NCI-H2196 (cell line): ENCODE results near the gene ZNF256.

ENCODE experiments used
- DNase-seq: peaks from one replicate; lab custom pipeline; 2025; ENCODE audit not compliant: unreplicated experiment; lab: John Stamatoyannopoulos, UW

The ZNF256 gene

GRCh38 chr19:57947419-57948134, at the start of gene ZNF256:
Gene ZNF256 (minus strand): TSS chr19:57947706. CDS start chr19:57947474, 232 bp downstream.
- DNase-seq = peak; percentile 93

DNA sequence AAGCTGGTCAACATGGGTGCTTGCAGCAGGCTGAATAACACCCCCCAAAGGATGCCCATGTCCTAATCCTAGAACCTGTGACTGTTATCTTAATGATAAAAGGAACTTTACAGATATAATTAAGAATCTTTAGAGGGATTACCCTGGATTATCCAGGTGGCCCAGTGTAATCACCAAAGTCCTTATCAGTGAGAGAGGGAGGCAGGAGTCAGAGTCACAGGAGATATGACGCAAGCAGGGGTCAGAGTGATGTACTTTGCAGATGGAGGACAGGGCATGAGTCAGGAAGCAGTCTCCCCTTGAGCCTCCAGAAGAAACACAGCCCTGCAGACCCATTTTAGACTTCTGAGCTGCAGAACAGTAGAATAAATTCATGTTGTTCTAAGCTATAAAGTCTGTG, 45.3 kb upstream of the ZNF256 start:
- DNase-seq = no peak

GRCh38 chr19:57978586-57979289, 31.2 kb upstream of the ZNF256 start:
- no peak for DNase-seq

DNA sequence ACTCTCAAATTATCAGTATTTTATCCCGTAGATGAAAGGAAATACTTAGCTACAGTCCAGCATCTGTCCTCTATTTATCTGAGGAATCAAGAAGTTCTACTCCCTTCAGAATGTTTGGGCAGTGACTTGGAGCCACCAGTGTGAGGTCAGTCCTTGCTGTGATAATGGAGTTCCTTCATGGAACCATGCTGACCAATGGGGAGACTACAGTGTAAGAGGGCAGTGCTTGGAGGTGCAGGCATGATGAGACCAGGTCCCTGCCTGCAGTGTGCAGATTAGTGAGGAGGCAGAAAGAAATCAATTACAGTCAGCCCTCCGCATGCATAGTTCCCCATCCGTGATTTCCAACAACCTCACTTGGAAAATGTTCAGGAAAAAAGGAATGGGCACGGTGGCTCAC, 26.9 kb upstream of the ZNF256 start, which contains the start of gene C19orf18:
Gene C19orf18, minus strand, starts transcription at position 101 of the 400 bp plus-strand sequence. CDS start 102 bp downstream, outside the sequence.
- DNase-seq = no peak

DNA sequence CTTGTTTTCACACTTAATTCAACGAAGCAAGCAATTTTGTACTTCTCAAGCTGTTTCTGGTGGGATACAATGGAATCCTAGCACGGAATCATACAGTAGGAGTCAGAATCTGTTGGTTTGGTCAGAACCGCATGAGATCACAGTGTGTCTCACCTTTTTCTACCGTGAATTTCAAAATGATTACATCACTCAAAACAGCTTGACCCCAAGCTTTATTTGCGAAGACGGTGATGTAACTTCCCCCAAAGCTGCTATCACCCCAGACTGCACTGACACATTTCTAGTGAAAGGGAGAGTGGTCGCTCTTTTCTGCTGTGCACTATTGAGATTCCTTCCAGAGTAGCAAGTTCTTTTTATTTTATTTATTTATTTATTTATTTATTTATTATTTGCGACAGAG, 17.3 kb upstream of the ZNF256 start:
- no peak for DNase-seq

DNA sequence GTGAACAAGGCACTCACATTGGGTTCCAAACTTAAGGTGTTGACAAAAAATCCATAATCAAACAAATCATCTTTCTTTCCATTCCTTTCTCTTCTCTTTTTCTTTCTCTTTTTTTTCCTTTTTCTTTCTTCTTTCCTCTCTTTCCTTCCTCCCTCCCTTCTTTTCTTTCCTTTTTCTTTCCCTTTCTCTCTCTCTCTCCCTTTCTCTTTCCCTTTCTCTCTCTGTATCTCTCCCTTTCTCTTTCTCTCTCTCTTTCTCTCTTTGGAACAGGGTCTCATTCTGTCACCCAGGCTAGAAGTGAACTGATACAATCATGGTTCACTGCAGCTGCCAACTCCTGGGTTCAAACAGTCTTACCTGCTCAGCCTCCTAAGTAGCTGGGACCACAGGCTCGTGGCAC, 14.3 kb upstream of the ZNF256 start:
- DNase-seq = no peak

DNA sequence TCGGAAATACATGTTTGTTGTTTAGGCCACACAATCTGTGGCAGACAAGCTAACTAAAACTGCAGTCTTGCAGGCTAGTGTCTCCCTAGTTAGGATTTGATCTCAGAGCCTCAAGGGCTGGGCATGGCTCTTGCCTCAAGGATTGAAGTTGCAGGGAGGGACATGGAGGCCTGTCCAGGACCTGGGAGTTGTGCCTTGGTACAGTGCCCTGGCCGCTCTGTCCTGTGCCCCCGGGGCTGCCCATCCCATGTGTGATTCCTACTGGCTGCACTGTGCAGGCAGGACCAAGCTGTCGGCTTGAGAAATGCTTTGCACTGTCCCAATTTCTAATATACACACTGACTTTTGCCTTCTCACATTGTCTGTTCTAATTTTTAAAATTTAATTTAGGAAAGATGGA, 7.5 kb upstream of the ZNF256 start:
- DNase-seq = no peak

DNA sequence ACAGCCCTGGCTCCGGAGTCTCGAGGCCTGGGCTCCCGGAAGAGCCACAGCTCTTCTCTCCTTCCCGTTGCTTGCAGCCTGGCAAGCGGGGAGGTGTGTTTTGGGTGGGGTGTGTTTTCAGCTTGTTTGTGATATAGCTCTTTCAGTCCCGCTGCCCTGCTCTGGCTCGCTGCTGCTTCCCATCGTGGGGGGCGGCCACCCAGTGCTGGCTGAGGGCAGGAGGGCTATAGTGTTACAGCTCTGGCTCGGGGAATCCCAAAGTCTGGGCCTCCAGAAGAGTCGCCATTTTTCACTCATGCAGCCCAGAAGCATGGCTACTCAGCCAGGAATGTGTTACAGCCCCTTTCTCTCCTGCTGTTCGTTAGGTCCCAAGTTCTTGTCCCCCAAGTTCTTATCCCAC, 2.2 kb upstream of the ZNF256 start:
- DNase-seq = no peak

- DNase-seq = no peak
Observed at GRCh38 chr19:57949296-57949695, 1.8 kb upstream of the ZNF256 start.

GRCh38 chr19:57947088-57947418, 453 bp downstream of the ZNF256 start:
- no peak for DNase-seq

- no peak for DNase-seq
Observed at GRCh38 chr19:57946316-57946715, 1.2 kb downstream of the ZNF256 start.

- DNase-seq = no peak
Observed at GRCh38 chr19:57941593-57941992, 5.9 kb downstream of the ZNF256 start.

- DNase-seq = no peak
Observed at GRCh38 chr19:57935731-57936130, 11.8 kb downstream of the ZNF256 start.

- DNase-seq = no peak
Observed at GRCh38 chr19:57934820-57935665, 12.5 kb downstream of the ZNF256 start, which contains the start of gene ZNF418. Gene ZNF418 (minus strand): TSS chr19:57935402. CDS start chr19:57933822, 1,580 bp downstream.

- no peak for DNase-seq
Observed at GRCh38 chr19:57927587-57927986, 19.9 kb downstream of the ZNF256 start.

DNA sequence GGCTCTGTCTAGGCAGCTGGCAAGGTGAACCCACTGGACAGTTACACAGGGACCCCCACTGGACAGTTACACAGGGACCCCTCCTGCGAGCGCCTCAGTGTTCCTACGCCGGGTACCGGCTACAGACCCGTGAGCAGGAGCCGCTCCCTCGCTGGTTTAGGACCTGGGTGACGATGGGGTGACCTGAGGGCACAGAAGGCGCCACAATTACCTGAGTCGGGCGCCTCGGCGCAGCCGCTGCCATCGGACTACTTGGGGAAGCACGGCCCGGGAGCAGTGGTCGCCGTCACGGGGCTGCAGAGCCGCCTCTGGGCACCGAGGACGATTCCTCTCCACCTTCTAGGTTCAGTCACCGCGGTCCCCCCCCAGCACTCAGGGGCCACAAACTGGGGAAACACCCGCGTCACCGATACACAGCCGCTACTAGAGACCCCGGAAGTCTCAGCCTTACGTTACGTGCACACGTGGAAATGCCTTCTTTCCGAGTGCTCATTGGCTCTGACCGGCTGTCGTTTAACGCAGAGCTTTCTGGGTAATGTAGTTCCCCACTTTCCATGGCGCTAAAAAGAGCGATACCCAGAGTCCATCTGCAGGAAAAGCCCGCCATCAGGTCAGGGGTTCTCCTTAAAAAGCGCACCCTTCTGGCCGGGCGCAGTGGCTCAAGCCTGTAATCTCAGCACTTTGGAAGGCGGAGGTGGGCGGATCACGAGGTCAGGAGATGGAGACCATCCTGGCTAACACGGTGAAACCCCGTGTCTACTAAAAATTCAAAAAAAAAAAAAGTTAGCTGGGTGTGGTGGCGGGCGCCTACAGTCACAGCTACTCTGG, 31.1 kb downstream of the ZNF256 start, which contains the start of gene ZNF417:
Gene ZNF417, minus strand, starts transcription at position 425 of the 828 bp plus-strand sequence. Its CDS starts 181 bp downstream, at position 244.
- peak; percentile 91 for DNase-seq

- no peak for DNase-seq
Observed at GRCh38 chr19:57914531-57914930, 33.0 kb downstream of the ZNF256 start.

GRCh38 chr19:57907394-57907793, 40.1 kb downstream of the ZNF256 start:
- DNase-seq = no peak

- no peak for DNase-seq
Observed at GRCh38 chr19:57905258-57905657, 42.2 kb downstream of the ZNF256 start.

- DNase-seq = no peak
Observed at GRCh38 chr19:57903618-57904184, 43.8 kb downstream of the ZNF256 start.
